Inferior parietal cortex (tissue), 1 donor: ENCODE results near the gene EPHA2.
A peak's percentile ranks its signal among the peaks of the same experiment; 100 is the strongest.
"Not testable (repeated sequence)": the region's sequence is repeated elsewhere in the genome, so short reads cannot be mapped to it uniquely, and the experiment has no call there.

Experiments used
- DNase-seq: peaks from one replicate; pipeline ENCODE4 v3.0.0-alpha.2; 2016; ENCODE audit errors: extremely low spot score

EPHA2 gene

GRCh38 chr1:16155537-16156410, at the start of gene EPHA2:
Gene EPHA2 (minus strand): TSS chr1:16156069. CDS start chr1:16155932, 137 bp downstream.
- DNase-seq: peak; percentile 34

- DNase-seq: no peak
Measured at GRCh38 chr1:16205334-16205671, 49.4 kb upstream of the EPHA2 start.

GRCh38 chr1:16204634-16205333, 48.9 kb upstream of the EPHA2 start:
- no peak for DNase-seq

GRCh38 chr1:16204216-16204615, 48.3 kb upstream of the EPHA2 start:
- no peak for DNase-seq

GRCh38 chr1:16203550-16203949, 47.7 kb upstream of the EPHA2 start:
- no peak for DNase-seq

GRCh38 chr1:16202281-16203210, 46.7 kb upstream of the EPHA2 start:
- DNase-seq: no peak

- no peak for DNase-seq
Measured at GRCh38 chr1:16199700-16200099, 43.8 kb upstream of the EPHA2 start.

GRCh38 chr1:16199157-16199501, 43.3 kb upstream of the EPHA2 start:
- DNase-seq: no peak

GRCh38 chr1:16198444-16199156, 42.7 kb upstream of the EPHA2 start:
- no peak for DNase-seq

GRCh38 chr1:16196874-16197273, 41.0 kb upstream of the EPHA2 start:
- no peak for DNase-seq

- DNase-seq: not testable (repeated sequence)
Measured at GRCh38 chr1:16196139-16196538, 40.3 kb upstream of the EPHA2 start.

- DNase-seq: no peak
Measured at GRCh38 chr1:16195518-16195905, 39.6 kb upstream of the EPHA2 start.

- no peak for DNase-seq
Measured at GRCh38 chr1:16191916-16192546, 36.2 kb upstream of the EPHA2 start.

GRCh38 chr1:16191309-16191708, 35.4 kb upstream of the EPHA2 start:
- DNase-seq: no peak

- DNase-seq: peak; percentile 36
Measured at GRCh38 chr1:16189921-16190621, 34.2 kb upstream of the EPHA2 start.

GRCh38 chr1:16189003-16189402, 33.1 kb upstream of the EPHA2 start:
- DNase-seq: no peak

- peak; percentile 62 for DNase-seq
Measured at GRCh38 chr1:16187748-16188401, 32.0 kb upstream of the EPHA2 start.

GRCh38 chr1:16186655-16187235, 30.9 kb upstream of the EPHA2 start:
- no peak for DNase-seq

GRCh38 chr1:16184557-16185303, 28.9 kb upstream of the EPHA2 start:
- DNase-seq: no peak
